Measurements from ENCODE around the gene INSM1.

DNA sequence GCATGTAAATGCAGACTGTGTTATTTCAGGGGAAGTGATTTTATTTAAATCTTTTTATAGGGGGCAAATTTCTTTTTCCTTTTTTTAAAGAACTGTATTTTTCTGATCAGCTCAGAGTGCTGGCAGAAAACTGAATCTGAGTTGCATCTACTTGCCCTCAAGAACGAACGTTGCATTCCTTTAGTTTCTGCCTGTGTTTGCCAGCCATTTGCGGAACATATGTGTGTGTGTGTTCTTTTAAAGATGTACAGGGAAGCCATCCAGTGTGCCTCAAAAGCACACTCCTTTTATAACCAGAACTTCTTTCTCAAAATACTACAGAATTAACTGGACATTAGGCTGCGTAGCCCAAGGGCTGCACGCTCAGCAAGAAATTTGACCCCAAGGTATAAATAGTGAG is 25.8 kb upstream of the INSM1 start:
- TF ChIP-seq, protein P1, sequence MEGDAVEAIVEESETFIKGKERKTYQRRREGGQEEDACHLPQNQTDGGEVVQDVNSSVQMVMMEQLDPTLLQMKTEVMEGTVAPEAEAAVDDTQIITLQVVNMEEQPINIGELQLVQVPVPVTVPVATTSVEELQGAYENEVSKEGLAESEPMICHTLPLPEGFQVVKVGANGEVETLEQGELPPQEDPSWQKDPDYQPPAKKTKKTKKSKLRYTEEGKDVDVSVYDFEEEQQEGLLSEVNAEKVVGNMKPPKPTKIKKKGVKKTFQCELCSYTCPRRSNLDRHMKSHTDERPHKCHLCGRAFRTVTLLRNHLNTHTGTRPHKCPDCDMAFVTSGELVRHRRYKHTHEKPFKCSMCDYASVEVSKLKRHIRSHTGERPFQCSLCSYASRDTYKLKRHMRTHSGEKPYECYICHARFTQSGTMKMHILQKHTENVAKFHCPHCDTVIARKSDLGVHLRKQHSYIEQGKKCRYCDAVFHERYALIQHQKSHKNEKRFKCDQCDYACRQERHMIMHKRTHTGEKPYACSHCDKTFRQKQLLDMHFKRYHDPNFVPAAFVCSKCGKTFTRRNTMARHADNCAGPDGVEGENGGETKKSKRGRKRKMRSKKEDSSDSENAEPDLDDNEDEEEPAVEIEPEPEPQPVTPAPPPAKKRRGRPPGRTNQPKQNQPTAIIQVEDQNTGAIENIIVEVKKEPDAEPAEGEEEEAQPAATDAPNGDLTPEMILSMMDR (IDR thresholded peaks at IDR 0.05): no peak
- TF ChIP-seq SMC3 (IDR thresholded peaks at IDR 0.05; ENCODE audit: low read depth, low read length) (no peak), MAX (IDR thresholded peaks at IDR 0.05; ENCODE audit: low read depth) (no peak), GABPA (IDR thresholded peaks at IDR 0.05; ENCODE audit: low read depth) (no peak), RFX5 (IDR thresholded peaks at IDR 0.05; ENCODE audit: low read length) (no peak), IRF3 (IDR thresholded peaks at IDR 0.05; ENCODE audit: low read depth, low read length) (no peak), POLR2AphosphoS5 (IDR thresholded peaks at IDR 0.05; ENCODE audit: low read depth, low read length) (no peak), CHD2 (IDR thresholded peaks at IDR 0.05; ENCODE audit: low read length, partially characterized antibody) (no peak), YY1 (IDR thresholded peaks at IDR 0.05; ENCODE audit: low read depth) (no peak), GATA2 (CRISPR knock-in tag; IDR thresholded peaks at IDR 0.05) (no peak), MEF2A (IDR thresholded peaks at IDR 0.05; ENCODE audit: borderline replicate concordance, low read depth) (no peak)

All from SK-N-SH (cell line).